Activated T-helper 9 cell treated with anti-CD3 and anti-CD28 coated beads, Interleukin-2, amount 50 U/mL, for 16 hours (primary cell): ENCODE measurements around the gene TNS4.

Experiments
- DNase-seq: peaks from one replicate; pipeline ENCODE4 v3.0.0-alpha.2; 2020; ENCODE audit warnings: low read depth

TNS4 gene

GRCh38 chr17:40457964-40458791, 43.2 kb downstream of the TNS4 start:
- DNase-seq: no peak

DNA sequence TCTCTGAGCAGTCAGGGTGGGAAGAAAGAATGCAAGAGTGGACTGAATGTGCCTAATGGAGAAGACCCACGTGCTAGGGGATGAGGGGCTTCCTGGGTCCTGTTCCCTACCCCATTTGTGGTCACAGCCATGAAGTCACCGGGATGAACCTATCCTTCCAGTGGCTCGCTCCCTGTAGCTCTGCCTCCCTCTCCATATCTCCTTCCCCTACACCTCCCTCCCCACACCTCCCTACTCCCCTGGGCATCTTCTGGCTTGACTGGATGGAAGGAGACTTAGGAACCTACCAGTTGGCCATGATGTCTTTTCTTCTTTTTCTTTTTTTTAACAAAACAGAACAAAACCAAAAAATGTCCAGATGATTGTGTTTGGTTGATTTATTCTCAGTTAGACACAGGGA, 44.1 kb downstream of the TNS4 start:
- DNase-seq: no peak

DNA sequence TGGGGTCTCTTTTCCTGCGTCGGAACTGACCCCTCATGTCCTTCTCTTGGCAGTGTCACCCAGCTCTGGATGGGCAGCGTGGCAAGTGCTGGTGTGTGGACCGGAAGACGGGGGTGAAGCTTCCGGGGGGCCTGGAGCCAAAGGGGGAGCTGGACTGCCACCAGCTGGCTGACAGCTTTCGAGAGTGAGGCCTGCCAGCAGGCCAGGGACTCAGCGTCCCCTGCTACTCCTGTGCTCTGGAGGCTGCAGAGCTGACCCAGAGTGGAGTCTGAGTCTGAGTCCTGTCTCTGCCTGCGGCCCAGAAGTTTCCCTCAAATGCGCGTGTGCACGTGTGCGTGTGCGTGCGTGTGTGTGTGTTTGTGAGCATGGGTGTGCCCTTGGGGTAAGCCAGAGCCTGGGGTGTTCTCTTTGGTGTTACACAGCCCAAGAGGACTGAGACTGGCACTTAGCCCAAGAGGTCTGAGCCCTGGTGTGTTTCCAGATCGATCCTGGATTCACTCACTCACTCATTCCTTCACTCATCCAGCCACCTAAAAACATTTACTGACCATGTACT, 44.9 kb downstream of the TNS4 start:
- no peak for DNase-seq

GRCh38 chr17:40454613-40454995, 46.8 kb downstream of the TNS4 start:
- no peak for DNase-seq

- DNase-seq: no peak
These were observed 47.4 kb downstream of the TNS4 start for GRCh38 chr17:40453881-40454612.

GRCh38 chr17:40452921-40453378, 48.5 kb downstream of the TNS4 start:
- DNase-seq: no peak

DNA sequence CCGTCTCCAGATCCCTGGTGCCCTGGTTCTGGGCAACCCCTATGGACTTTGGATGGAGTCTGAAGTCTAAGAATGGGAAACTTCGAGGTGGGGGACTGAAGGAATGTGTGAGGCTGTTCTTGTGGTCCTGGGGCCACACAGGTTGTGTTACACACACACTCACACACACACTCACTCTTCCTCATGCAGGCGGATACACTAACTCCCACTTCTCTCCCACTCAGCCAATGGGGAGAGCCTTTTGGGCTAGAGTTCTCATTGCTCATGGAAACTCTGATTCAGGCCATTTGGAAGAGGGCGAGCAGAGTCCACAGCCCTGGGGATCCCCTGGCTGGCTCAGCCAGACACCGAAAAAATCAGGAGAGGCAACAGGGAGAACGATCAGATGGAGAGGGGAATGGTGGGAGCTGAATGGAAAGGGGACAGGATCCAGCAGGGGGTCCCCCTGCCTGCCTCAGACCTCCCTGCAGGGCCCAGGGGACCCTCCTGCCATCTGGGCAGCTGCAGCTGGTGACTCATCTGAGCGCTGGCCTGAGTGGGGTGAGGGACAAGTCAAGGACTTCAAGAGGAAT, 49.1 kb downstream of the TNS4 start:
- no peak for DNase-seq

GRCh38 chr17:40451420-40451819, 50.0 kb downstream of the TNS4 start:
- no peak for DNase-seq

GRCh38 chr17:40450175-40450574, 51.2 kb downstream of the TNS4 start:
- no peak for DNase-seq

DNA sequence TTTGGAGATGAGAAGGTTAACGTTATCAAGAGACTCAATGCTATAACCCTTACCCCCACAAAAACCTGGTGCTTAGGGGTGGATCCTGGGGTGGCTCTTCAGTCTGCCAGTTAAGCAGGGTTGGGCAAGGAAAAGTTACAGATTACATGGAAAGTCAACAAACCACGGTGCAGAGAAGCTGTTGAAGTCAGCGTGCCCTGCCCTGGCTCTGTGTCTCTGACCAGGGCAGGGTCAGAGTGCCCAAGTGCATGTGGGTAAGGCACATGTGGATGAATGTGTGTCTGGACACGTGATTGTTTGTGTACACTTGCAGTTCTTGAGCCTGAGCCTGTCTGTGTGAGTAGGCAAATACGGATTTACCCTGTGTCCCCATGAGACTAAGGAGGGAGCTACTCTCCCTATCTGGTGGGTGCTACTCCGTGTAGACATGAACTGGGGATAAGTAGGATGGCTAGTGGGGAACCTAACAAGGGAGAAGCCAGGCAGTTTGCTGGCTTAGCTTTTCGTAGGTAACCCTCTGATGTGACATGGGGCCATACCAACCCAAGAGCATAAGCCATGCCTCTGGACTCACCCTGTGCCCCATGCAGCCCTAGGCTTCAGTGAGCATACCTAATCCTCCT, 52.7 kb downstream of the TNS4 start:
- DNase-seq: no peak

- DNase-seq: no peak
These were observed 53.2 kb downstream of the TNS4 start for GRCh38 chr17:40448213-40448638.

DNA sequence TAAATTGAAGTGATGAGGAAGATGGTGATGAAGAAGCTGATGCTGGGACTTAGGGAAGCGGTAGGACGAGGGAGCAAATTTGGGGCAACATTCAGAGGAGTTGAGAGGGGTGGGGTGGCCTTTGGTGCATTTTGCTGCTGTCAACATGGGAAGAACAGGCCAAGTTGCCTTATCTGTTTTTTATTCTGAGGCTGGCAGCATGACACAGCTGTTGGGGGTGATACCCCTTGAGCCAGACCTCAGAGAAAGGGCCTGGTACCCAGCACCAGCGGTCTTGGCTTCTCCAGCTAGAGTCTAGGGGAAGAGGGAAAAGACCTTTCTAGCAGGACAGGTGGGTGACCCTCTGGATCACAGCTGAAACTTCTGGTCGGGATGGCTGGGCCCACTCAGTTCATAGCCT, 53.6 kb downstream of the TNS4 start:
- DNase-seq: no peak

- no peak for DNase-seq
These were observed 54.2 kb downstream of the TNS4 start for GRCh38 chr17:40447148-40447644.

- no peak for DNase-seq
These were observed 55.5 kb downstream of the TNS4 start for GRCh38 chr17:40445751-40446468.

DNA sequence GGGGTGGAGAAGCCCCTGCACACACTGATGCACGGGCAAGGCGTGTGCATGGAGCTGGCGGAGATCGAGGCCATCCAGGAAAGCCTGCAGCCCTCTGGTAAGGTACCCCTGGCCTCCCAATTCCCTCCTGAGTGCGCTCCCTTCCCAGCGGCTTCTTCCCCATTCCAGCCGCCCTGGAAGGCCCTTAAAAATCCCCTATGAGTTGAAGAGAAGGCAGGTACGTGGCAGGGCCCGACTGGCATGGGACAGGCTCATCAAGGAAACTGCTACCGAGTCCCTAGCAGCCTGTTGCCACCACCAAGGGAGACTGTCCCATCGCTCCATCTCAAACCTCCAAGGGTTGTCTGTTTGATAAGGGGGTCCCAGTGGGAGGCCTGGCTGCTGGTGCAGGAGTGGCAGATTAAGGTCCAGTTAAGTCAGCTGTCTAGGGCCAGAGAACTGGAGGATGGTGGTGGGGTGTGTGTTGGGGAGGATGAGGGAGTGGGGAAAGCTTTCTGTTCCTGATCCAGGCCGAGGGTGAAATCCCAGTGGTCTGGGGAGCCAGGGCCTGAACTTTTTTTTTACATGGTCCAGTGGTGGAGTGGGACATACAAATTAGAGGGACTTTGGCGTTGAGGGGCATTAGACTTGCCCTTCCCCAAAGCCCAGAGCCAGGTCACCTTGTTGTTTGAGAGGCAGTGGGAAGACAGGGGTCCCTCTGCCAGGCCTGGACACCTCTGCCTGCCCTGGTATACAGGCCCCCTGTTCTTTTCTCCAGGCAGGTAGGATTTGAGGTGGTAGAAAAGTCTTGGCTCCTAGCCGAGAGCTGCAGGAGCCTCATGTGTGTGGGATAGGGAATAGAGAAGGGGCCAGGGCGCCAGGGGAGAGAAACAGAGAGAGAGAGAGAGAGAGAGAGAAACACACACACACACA, 57.2 kb downstream of the TNS4 start:
- no peak for DNase-seq

DNA sequence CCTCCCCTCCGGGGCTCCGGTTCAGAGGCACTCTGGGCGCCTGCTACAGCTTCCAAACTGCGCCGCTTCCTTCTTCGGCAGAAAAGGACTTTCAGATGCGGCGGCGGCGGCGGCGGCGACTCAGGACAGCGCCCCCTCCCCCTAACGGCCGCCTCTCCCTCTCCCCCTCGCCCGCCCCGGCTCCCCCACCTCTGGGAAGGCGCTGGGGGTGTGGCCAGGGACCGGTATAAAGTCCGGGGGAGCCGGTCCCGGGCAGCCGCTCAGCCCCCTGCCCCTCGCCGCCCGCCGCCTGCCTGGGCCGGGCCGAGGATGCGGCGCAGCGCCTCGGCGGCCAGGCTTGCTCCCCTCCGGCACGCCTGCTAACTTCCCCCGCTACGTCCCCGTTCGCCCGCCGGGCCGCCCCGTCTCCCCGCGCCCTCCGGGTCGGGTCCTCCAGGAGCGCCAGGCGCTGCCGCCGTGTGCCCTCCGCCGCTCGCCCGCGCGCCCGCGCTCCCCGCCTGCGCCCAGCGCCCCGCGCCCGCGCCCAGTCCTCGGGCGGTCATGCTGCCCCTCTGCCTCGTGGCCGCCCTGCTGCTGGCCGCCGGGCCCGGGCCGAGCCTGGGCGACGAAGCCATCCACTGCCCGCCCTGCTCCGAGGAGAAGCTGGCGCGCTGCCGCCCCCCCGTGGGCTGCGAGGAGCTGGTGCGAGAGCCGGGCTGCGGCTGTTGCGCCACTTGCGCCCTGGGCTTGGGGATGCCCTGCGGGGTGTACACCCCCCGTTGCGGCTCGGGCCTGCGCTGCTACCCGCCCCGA, 58.0 kb downstream of the TNS4 start, which contains the start of gene IGFBP4:
Gene IGFBP4 (plus strand): TSS at position 255 of the 792 bp plus-strand sequence. CDS start 286 bp downstream, at position 541.
- DNase-seq: peak; percentile 56

GRCh38 chr17:40442392-40443195, 58.8 kb downstream of the TNS4 start:
- DNase-seq: no peak

GRCh38 chr17:40440166-40440565, 61.3 kb downstream of the TNS4 start:
- DNase-seq: no peak
